ENCODE data around the gene PARL. TPM values are rescaled to one million over a fixed set of nuclear protein-coding genes. Genes with fewer than 3 reads are reported as not detected.

Gene PARL
- polyA plus RNA-seq, 1 experiment: 46.2 TPM

DNA sequence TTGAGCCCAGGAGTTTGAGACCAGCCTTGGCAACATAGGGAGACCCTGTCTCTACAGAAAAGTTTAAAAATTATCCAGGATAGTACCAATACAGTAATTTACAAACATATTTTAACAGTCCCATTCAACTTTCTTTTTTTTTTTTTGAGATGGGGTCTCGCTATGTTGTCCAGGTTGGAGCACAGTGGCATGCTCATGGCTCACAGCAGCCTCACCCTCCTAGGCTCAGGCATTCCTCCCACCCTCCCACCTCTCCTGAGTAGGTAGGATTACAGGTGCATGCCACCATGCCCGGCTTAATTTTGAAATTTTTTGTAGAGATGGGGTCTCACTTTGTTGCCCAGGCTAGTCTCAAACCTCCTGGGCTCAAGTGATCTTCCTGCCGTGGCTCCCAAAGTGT lies 46.8 kb downstream of the PARL start:
- no peak overlapping the region for H3K4me3 ChIP-seq (ENCODE audit: low read depth, low read length)
- no peak overlapping the region for H3K27ac ChIP-seq (ENCODE audit: low read depth, low read length)
- no peak for DNase-seq (ENCODE audit: low read depth, low spot score)
- CTCF ChIA-PET: no interaction called here
- H3K9me3 ChIP-seq (ENCODE audit: control insufficient read depth, insufficient read depth, low read length): no peaks in the 10 kb centered on the region
- TF ChIP-seq CTCF (IDR thresholded peaks at IDR 0.05; ENCODE audit: low read depth, low read length): no peak
- no peaks in the 10 kb centered on the region for H3K27me3 ChIP-seq (ENCODE audit: control insufficient read depth, insufficient read depth, low read length)
- POLR2A ChIA-PET: no interaction called here

GRCh38 chr3:183837390-183837789 lies 47.3 kb downstream of the PARL start:
- Histone ChIP-seq H3K27ac (ENCODE audit: low read depth, low read length) (no peak overlapping the region), H3K27me3 (ENCODE audit: control insufficient read depth, insufficient read depth, low read length) (no peaks in the 10 kb centered on the region), H3K9me3 (ENCODE audit: control insufficient read depth, insufficient read depth, low read length) (no peaks in the 10 kb centered on the region), H3K4me3 (ENCODE audit: low read depth, low read length) (no peak overlapping the region)
- no peak for TF ChIP-seq CTCF (IDR thresholded peaks at IDR 0.05; ENCODE audit: low read depth, low read length)
- ChIA-PET CTCF (no interaction called here), POLR2A (no interaction called here)
- DNase-seq (ENCODE audit: low read depth, low spot score): no peak

DNA sequence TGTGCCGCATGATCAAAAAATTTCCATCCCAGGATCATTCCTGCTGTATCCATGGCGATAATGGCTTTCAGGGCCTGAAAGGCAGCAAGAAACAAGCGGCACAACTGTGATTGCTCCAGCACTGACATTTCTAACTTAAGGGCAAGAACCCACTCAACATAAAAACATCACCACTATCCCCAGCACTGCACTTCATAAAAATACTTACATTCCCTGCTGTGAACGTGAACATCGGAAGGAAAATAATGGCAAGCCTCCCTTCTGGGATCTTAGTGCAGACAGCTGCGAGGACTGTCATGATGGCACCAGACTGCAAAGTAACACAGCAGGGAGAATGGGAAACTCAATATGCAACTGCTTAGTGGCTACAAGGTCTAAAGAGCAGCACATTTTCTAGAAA lies 51.2 kb downstream of the PARL start:
- no peaks in the 10 kb centered on the region for H3K27me3 ChIP-seq (ENCODE audit: control insufficient read depth, insufficient read depth, low read length)
- no peak overlapping the region for H3K4me3 ChIP-seq (ENCODE audit: low read depth, low read length)
- H3K9me3 ChIP-seq (ENCODE audit: control insufficient read depth, insufficient read depth, low read length): no peaks in the 10 kb centered on the region
- H3K27ac ChIP-seq (ENCODE audit: low read depth, low read length): no peak overlapping the region
- ChIA-PET CTCF (interaction anchor here (2.1 kb wide), 1 partner anchor 8 kb away, joined by 6 read pairs; the partner anchor contains the start of gene MAP6D1), POLR2A (interaction anchor here (0.7 kb wide), 1 partner anchor 48 kb away, joined by 3 read pairs; no protein-coding TSS in a partner anchor)
- no peak for TF ChIP-seq CTCF (IDR thresholded peaks at IDR 0.05; ENCODE audit: low read depth, low read length)
- no peak for DNase-seq (ENCODE audit: low read depth, low spot score)

GRCh38 chr3:183830187-183830586 lies 54.5 kb downstream of the PARL start:
- TF ChIP-seq CTCF (IDR thresholded peaks at IDR 0.05; ENCODE audit: low read depth, low read length): no peak
- CTCF ChIA-PET: no interaction called here

DNA sequence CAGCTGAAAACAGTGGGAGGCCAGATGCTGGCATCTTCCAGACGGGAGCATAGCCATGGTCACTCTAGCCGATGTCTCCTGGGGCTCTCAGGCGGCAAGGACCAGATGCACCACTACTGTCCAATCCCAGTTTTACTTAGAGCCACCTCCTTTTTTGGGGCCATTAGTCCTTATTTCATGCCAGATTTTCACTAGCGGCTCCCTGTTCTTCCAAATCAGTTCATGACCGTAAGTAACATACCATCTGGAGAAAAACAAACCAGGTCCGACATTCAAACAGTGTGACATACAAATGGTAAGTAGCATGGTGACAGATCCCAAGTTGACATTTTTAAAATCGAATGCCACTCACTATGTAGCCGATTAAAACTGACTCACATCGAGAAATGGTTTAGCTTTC lies 55.2 kb downstream of the PARL start:
- TF ChIP-seq CTCF (IDR thresholded peaks at IDR 0.05; ENCODE audit: low read depth, low read length): no peak
- no peak for DNase-seq (ENCODE audit: low read depth, low spot score)
- H3K27ac ChIP-seq (ENCODE audit: low read depth, low read length): no peak overlapping the region
- H3K9me3 ChIP-seq (ENCODE audit: control insufficient read depth, insufficient read depth, low read length): no peaks in the 10 kb centered on the region
- H3K4me3 ChIP-seq (ENCODE audit: low read depth, low read length): no peak overlapping the region
- no peaks in the 10 kb centered on the region for H3K27me3 ChIP-seq (ENCODE audit: control insufficient read depth, insufficient read depth, low read length)
- ChIA-PET POLR2A (no interaction called here), CTCF (no interaction called here)

More at GRCh38 chr3:183830187-183830586, 54.5 kb downstream of the PARL start:
- POLR2A ChIA-PET: no interaction called here
- no peak for DNase-seq (ENCODE audit: low read depth, low spot score)
- no peak overlapping the region for H3K27ac ChIP-seq (ENCODE audit: low read depth, low read length)
- H3K9me3 ChIP-seq (ENCODE audit: control insufficient read depth, insufficient read depth, low read length): no peaks in the 10 kb centered on the region
- H3K27me3 ChIP-seq (ENCODE audit: control insufficient read depth, insufficient read depth, low read length): no peaks in the 10 kb centered on the region
- H3K4me3 ChIP-seq (ENCODE audit: low read depth, low read length): no peak overlapping the region
